Non-pigmented ciliary epithelial cell (primary cell): ENCODE results near the gene EFHD1.
"Not testable (repeated sequence)": the region's sequence is repeated elsewhere in the genome, so short reads cannot be mapped to it uniquely, and the experiment has no call there.

ENCODE experiments used
- DNase-seq: peaks from one replicate; pipeline ENCODE4 v3.0.0-alpha.2; 2010; ENCODE audit warnings: low read depth

EFHD1 gene

DNA sequence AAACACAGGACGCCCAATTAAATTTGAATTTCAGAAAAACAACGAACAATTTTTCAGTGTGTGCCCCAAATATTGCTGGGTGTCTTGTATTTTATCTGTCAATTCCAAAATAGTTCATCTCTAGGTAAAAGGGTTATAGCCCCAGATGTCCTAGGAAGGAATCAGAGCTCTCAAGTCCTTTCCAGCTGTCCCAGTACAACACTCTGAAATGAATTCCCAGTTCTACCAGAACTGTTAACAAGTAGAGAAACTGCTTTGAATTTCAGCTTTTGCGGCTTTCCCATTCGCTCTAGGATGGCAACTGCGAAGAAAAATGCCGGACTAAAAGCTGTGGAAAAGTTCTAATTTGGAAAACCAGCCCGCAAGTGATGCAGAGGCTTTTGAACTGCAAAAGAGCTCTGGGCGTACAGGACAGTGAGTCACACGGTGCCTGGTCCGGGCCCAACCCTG, 63.2 kb downstream of the EFHD1 start:
- no peak for DNase-seq

DNA sequence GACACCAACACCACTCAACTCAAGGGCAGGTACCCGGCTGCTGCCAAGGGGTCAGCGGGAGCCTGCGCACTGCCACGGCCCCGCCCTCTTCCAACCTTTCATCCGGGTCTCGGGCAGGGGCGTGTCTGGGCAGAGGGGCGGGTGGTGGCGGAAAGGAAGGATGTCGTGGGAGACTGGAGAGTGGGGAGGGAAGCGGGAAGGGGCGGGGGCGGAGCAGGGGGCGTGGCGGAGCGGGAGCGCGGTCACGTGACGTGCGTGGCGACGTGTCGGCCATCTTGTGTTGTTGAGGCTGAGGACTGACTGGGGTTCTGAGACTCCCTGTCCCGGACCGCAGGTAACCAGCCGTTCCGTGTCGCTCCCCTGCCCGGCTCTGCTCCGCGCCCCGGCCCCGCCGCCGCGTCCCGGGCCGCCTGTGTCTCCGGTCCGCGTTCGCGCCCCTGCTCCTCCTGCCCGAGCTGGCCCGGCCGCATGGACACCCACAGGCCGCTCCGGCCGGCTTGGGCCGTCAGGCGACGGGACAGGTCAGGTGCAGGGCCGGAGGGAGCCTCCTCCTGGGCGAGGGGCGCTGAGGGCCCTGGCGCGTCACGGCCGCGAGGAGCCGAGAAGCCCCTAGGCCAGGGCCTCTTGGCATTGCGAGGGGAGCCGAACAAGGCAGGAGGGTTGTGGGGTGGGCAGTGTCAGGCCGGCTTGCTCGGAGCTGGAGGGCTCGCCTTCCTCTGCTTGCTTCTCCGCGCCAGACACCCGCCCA, 63.8 kb downstream of the EFHD1 start, which contains the start of gene GIGYF2:
GIGYF2 (plus strand) TSS at position 273 of the 748 bp plus-strand sequence. CDS start 37,867 bp downstream, outside the sequence.
- peak; percentile 70 for DNase-seq

DNA sequence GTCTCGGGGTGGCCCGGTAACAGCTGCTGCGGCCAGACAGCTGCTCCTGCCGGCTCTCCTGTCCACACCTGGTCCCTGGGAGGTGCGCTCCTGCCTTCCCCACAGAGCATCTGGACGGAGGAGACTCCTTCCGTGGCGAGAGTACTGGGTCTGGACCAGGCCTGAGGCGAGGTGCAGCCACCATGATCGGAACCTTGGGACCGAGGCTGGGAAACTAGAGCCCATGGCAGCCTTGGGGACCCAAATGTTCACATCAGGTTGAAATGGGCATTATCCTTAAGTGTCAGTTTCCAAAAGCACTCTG, 64.4 kb downstream of the EFHD1 start:
- DNase-seq = no peak

DNA sequence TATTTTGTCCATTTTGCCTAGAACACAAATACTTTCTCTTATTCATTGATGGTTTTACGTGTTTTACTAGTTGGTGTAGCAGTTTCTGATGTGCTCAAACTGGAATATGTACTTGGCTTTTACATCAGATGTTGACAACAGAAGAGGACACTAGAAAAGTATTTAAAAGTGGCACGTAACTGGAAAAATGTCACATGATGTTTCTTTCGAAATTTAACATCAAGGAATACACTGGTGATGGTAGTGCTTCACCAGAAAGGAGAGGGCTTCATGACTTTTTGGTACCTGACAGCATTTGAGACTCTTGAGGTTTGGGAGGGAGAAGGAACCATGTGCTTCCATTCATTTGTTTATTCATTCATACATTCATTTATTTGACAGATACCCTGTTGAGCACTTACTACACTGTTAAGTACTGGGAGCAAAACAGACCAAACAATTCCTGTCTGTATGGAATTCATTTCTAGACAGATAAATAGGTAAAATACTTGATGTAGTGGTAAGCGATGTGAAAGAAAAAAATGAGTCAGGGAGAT, 65.2 kb downstream of the EFHD1 start:
- DNase-seq = no peak

DNA sequence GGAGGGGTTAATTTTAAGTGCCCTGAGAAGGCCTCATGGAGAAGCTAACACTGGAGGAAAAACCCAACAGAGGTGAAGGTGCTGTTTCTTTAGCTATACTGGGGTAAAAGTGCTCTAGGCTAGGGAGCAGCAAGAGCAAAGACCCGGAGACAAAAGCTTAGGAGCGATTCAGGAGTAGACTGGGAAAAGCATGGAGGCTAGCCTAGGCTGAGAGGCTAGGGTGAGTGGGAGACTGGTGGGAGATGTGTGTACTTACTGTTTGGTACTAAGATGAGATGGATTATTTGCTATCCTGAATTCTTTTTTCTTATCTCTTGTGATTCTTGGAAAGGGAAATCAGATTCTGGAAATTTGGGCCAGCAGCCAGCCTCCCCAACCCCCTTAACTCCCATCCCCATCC, 65.7 kb downstream of the EFHD1 start:
- no peak for DNase-seq

DNA sequence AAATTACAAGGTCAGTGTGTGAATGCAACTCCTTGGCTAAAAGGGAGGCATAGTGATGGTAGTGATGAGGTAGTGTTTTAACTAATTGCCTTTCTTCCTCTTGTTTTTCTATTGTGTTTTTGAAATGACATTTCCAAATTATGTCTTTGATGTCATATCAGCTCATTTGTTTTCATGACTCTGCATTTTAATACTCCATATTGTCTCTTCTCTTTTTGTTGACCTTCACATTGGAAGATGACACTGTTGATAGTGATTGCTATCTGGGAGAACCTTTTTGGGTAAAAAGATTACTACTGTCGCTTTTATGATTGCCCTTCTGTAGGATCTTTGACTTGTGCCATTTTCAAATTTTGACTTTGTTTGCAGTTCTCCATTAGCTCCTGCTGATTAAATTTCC, 66.8 kb downstream of the EFHD1 start:
- no peak for DNase-seq

DNA sequence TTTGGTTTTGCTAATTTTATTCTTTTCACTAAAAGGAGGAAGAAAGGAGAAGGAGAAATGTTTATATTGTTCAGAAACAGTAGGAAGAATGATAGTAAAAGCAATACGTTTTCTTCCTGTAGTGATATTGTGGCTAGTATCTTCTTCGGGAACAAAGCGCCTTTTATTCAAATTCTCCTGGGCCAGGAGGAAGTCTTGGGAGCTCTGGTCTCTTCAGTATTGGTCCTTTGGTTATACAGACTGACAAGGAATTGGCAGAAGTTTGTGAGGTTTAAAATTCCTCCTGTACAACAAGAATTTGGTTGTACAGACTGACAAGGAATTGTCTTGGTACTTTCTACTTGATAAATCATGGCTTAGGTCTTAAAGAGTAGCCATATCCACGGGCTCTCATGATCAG, 73.7 kb downstream of the EFHD1 start:
- DNase-seq = no peak

DNA sequence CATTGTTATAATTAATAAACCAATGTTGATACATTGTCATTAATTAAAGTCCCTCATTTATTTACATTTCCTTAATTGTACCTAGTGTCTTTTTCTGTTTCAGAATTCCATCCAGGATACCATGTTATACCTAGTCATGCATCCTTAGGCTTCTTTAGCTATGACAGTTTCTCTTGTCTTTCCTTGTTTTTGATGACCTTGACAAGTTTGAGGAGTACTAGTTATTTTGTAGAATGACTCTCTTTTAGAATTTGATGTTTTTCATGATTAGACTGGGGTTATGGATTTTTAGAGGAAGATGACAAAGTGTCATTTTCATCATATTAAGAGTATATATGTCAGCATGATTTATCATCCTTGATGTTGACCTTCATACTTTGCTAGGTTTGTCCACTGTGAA, 80.1 kb downstream of the EFHD1 start:
- DNase-seq = no peak

DNA sequence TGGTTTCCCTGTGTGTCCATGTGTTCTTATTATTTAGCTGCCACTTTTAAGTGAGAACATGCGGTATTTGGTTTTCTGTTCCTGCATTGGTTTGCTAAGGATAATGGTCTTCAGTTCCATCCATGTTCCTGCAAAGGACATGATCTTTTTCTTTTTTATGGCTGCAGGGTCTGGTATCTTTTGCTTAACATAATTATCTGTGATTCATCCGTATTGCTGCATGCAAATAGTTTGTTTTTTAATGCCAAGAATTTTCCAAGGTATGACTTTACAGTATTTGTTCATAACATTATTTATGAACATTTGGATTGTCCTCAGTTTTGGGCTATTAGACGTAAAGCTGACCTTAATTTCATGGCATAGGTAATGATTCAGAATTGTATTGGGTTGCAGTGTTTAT, 81.6 kb downstream of the EFHD1 start:
- DNase-seq = no peak

DNA sequence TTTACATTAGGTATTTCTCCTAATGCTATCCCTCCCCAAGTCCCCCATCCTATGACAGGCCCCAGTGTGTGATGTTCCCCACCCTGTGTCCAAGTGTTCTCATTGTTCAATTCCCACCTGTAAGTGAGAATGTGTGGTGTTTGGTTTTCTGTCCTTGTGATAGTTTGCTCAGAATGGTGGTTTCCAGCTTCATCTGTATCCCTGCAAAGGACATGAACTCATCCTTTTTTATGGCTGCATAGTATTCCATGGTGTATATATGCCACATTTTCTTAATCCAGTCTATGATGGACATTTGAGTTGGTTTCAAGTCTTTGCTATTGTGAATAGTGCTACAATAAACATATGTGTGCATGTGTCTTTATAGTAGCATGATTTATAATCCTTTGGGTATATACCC, 86.7 kb downstream of the EFHD1 start:
- not testable (repeated sequence) for DNase-seq

DNA sequence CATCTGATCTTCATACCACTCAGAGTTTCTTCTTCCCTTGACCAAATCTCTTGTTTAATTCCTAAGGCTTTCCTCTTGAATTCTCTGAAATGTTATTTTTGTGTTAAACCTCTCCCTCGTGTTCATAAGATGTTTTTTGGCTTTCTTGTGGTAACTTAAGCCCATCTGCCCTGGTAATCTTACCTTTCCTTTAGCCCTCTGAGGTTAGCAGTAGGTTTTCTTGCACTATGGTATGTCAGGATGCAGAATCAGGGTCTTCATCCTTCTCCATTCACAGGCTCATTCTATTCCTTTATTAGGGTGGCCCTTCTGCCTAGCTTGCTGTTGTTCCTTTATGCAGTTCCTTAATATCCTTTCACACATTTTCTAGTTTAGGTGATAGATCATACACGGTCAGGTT, 87.9 kb downstream of the EFHD1 start:
- DNase-seq = no peak

DNA sequence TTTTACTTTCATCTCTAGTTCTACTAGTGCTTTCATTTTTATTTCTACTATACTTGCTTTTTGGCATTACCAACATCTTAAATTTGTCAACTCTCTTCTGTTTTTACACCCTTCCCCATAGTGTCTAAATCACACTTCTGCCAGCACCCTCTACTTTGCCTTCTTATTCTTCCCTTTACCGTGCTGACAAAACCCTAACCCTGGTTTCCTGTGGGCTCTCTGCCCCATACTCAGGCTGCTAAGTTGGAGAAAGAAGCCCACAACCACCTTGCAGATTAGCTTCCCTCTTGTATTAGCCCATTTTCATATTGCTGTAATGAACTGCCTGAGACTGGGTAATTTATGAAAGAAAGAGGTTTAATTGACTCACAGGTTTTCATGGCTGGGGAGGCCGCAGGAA, 88.5 kb downstream of the EFHD1 start:
- DNase-seq = no peak

DNA sequence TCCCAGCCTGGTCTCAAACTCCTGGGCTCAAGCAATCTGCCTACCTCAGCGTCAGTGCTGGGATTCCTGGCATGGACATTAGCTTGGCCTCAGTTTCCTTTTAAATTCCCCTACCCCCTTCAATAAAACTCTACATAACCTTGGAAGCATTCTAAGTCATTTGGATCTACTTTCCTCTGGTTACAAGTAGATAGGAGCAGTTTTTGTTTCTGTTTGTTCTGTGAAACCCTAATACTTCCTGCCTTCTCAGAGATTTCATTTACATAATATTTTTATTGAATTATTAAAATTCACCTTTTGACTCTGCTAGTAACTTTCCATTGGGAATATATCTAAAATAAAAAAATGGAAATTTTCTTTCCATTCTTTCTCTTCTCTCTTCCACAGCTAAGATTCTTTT, 89.6 kb downstream of the EFHD1 start:
- DNase-seq = no peak

DNA sequence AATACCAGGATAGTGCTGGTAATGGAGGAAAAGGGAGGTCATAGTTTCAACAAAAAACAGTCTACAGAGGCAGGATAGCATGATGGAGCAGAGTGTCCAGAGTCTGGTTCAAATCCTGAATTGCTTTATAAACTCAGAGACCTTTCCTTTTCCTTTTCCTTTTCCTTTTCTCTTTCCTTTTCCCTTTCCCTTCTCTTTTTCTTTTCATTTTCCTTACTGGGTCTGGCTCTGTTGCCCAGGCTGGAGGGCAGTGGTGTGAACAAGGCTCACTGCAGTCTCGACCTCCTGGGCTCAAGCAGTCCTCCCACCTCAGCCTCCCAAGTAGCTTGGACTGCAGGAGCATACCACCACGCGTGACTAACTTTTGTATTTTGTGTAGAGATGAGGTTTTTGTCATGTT, 95.4 kb downstream of the EFHD1 start:
- DNase-seq = no peak

DNA sequence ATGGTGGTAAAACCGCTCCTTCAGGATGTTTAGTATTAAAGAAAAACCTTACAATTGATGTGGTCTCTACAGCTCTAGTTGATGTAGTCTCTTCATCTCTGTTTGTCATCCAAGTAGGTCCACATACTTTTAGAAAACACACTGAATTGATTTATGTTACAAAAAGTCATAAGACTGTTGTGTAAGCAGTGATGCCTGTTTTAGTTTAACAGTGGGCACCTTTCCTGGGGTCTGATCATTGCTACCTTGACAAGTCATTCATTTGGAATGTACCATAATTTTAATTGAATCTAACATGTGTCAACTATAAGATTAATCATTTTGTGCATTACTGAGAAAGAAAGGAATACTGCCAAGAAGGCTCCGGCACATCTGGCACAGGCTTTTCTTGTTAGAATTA, 98.1 kb downstream of the EFHD1 start:
- no peak for DNase-seq
